GM19025 (cell line): ENCODE data around the gene CENPVL3.
"Not testable (repeated sequence)": the region's sequence is repeated elsewhere in the genome, so short reads cannot be mapped to it uniquely, and the experiment has no call there.

ENCODE experiments used
- ATAC-seq: cut with Tn5 transposase; IDR thresholded peaks from one replicate; pipeline ENCODE4 v1.9.1; 2021; ENCODE audit warnings: mild to moderate bottlenecking, low read depth, moderate library complexity; ENCODE audit not compliant: unreplicated experiment

The CENPVL3 gene

GRCh38 chrX:51618241-51619155 is at the start of gene CENPVL3:
Gene CENPVL3 (minus strand): TSS chrX:51618912. CDS start chrX:51618873, 39 bp downstream.
- ATAC-seq = not testable (repeated sequence)

- ATAC-seq = no peak
Observed at GRCh38 chrX:51665981-51666380, 47.3 kb upstream of the CENPVL3 start.

- ATAC-seq = no peak
Observed at GRCh38 chrX:51643377-51643776, 24.7 kb upstream of the CENPVL3 start.

GRCh38 chrX:51641421-51642021 is 22.8 kb upstream of the CENPVL3 start:
- ATAC-seq = no peak

GRCh38 chrX:51636511-51636910 is 17.8 kb upstream of the CENPVL3 start:
- ATAC-seq = not testable (repeated sequence)

GRCh38 chrX:51614353-51615012 is 4.2 kb downstream of the CENPVL3 start:
- ATAC-seq = no peak

GRCh38 chrX:51608766-51609165 is 9.9 kb downstream of the CENPVL3 start:
- no peak for ATAC-seq

- ATAC-seq = no peak
Observed at GRCh38 chrX:51608126-51608525, 10.6 kb downstream of the CENPVL3 start.

- ATAC-seq = no peak
Observed at GRCh38 chrX:51606446-51606845, 12.3 kb downstream of the CENPVL3 start.

- ATAC-seq = no peak
Observed at GRCh38 chrX:51598899-51599298, 19.8 kb downstream of the CENPVL3 start.

GRCh38 chrX:51571874-51572273 is 46.8 kb downstream of the CENPVL3 start:
- no peak for ATAC-seq

- no peak for ATAC-seq
Observed at GRCh38 chrX:51569561-51569960, 49.2 kb downstream of the CENPVL3 start.

GRCh38 chrX:51568586-51568985 is 50.1 kb downstream of the CENPVL3 start:
- no peak for ATAC-seq
